Stimulated activated CD8-positive, alpha-beta memory T cell treated with anti-CD3 and anti-CD28 coated beads, Interleukin-12 subunit alpha, Interleukin-12 subunit beta, amount 100 ng/mL, for 1 hour (primary cell): ENCODE measurements around the gene CNR2.
"Not testable (repeated sequence)": the region's sequence is repeated elsewhere in the genome, so short reads cannot be mapped to it uniquely, and the experiment has no call there.

Source experiments
- DNase-seq: peaks from one replicate; pipeline ENCODE4 v3.0.0-alpha.2; 2020; ENCODE audit warnings: low read depth

The CNR2 gene

GRCh38 chr1:23882746-23883145 lies 30.4 kb downstream of the CNR2 start:
- DNase-seq = no peak

- no peak for DNase-seq
These were observed 33.4 kb downstream of the CNR2 start for GRCh38 chr1:23879809-23880208.

- no peak for DNase-seq
These were observed 34.5 kb downstream of the CNR2 start for GRCh38 chr1:23878668-23879067.

DNA sequence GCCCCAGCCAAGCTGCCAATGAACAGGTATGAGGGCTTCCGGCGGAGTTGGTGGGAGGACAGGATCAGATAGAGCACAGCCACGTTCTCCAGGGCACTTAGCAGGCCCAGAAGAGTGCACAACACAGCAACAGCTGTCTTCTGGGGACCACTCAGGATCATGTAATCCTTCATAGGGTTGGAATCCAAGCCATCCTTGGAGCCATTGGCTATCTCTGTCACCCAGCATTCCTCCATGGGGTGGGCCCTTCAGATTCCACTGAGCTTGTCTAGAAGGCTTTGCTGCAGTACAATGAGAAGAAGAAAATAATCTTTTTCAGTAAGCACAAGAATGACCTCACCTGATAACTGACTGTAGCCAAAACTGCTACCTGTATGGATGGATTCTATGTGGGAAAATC lies 37.8 kb downstream of the CNR2 start:
- no peak for DNase-seq

DNA sequence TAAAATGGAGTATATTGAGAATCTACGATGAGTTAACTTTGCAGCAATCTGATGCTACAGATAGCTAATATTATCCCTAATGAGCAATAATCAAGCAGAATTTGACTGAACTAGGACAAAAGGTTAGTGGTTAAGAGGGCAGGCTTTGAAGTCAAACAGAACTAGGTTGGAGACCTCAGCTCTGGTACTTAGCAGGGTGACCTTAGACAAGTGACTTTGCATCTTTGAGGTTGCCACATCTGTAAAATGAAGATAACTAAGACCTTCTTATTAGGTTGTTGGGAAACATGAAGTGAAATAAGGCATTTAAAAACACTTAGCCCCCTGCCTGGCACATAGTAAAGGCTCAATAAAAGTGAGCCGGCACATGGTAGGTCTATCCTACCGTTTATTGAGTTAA lies 40.7 kb downstream of the CNR2 start:
- no peak for DNase-seq

- no peak for DNase-seq
These were observed 44.1 kb downstream of the CNR2 start for GRCh38 chr1:23869051-23869450.

DNA sequence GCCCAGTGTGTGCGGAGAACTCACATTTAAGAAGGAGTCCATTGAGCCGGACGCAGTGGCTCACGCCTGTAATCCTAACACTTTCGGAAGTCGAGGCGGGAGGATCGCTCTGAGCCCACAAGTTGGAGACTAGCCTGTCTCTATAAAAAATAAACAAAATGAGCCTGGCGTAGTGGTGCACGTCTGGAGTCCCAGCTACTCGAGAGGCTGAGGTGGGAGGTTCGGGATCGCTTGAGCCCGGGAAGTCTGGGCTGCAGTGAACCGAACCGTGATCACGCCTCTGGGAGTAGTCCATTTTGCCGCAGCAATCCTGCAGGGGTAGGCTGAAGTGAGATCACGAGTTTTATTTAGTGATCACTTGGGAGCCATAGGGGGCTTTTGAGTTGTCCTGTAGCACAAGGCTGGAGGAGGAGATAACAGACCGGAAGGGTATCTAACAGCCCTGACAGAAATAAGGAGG lies 44.6 kb downstream of the CNR2 start:
- DNase-seq = no peak

GRCh38 chr1:23867895-23868556 lies 45.1 kb downstream of the CNR2 start, which contains the start of gene FUCA1:
FUCA1 (minus strand) TSS chr1:23868290; CDS start chr1:23868286, 4 bp downstream.
- peak; percentile 93 for DNase-seq

GRCh38 chr1:23867542-23867894 lies 45.6 kb downstream of the CNR2 start:
- DNase-seq = no peak

- no peak for DNase-seq
These were observed 47.6 kb downstream of the CNR2 start for GRCh38 chr1:23865543-23865930.

DNA sequence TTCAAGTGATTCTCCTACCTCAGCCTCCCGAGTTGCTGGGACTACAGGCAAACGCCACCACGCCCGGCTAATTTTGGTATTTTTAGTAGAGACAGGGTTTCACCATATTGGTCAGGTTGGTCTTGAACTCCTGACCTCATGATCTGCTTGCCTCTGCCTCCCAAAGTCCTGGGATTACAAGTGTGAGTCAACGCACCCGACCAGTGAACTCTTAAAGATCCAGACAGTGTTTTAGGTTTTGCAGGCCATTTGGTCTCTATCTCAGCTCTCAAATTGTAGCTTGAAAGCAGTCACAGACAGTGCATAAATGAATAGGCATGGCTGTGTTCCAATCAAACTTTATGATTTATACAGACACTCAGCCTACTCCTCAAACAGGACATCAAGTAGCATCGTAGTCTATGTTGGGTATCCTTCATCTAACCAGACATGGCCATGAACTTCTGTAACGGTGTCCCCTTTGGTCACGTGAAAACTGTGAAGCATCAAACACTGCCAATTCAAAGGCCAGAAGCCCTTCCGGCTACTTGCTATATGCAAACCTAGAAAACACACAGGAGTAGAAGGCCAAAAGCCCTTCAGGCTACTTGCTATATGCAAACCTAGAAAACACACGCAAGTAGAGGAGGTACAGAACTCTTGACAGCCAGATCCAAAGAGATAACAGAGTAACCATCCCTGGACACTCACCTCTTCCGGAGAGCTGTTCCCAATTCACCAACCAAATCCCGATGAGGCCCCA lies 48.2 kb downstream of the CNR2 start:
- no peak for DNase-seq

DNA sequence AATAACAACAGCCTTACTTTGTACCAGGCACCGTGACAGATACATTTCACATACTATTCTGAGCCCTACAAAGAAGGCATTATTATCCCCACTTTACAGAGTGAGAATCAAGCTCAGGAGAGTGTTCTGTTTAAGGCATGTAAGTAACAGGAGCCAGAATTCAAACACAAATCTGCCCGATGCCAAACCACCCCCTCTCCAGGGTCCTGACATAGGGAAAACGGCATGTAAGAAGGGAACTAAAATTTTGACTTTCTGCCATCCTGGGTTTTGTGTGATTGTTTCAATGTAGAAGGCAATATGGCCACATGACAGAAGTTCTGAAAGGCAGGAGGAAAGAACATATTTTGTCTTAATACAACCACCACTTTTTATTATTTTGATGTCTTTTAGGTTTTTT lies 50.5 kb downstream of the CNR2 start:
- no peak for DNase-seq

GRCh38 chr1:23854568-23854967 lies 58.6 kb downstream of the CNR2 start:
- no peak for DNase-seq

GRCh38 chr1:23853124-23853523 lies 60.0 kb downstream of the CNR2 start:
- DNase-seq = not testable (repeated sequence)

- not testable (repeated sequence) for DNase-seq
These were observed 61.8 kb downstream of the CNR2 start for GRCh38 chr1:23851406-23851805.

DNA sequence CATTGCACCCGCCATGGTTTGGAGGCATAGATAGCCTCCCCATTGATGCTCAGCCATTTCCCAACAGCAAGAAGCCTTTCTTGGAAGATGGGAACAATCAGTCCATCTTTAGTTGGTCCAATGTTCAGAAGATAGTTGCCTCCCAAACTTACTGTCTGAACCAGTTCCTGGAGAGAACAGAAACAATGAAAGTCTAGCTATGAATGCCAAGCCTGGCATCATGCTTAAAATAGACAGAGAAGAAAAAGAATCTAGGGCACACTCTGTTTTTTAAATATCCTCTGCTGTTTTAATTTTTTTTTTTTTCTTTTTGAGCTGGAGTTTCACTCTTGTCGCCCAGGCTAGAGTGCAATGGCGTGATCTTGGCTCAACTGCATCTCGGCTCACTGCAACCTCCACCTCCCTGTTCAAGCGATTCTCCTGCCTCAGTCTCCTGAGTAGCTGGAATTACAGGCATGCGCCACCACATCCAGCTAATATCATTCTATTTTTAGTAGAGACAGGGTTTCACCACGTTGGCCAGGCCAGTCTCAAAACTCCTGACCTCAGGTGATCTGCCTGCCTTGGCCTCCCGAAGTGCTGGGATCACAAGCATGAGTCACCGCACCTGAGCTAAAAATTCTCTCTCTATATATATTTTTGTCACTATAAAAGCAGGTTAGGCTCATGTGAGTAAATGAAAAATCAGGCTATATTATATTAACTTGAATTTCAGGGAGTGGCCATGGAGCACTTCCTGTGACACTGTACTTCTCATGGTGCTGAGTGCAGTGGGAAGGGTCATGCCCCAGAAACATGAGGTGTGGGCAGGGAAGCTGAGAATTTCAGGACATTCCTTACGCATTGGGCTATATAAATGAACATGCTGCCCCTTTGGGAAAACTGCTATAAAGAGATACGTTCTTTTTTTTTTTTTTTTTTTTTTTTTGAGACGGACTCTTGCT lies 64.2 kb downstream of the CNR2 start:
- DNase-seq = no peak

DNA sequence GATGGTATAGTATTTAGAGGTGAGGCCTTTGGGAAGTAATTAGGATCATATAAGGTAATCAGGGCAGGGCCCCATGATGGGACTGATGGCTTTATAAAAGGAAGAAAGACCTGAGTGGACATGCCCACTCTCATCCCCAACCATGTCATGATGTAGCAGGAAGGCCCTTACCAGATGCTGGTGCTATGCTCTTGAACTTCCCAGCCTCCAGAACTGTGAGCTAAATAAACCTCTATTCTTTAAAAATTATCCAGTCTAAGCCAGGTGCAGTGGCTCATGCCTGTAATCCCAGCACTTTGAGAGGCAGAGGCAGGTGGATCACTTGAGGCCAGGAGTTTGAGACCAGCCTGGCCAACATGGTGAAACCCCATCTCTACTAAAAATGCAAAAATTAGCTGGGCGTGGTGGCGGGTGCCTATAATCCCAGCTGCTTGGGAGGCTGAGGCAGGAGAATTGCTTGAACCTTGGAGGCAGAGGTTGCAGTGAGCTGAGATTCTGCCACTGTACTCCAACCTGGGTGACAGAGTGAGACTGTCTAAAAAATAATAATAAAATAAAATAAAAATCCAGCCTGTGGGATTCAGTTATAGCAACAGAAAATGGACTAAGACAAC lies 65.6 kb downstream of the CNR2 start:
- DNase-seq = not testable (repeated sequence)

- DNase-seq = no peak
These were observed 68.0 kb downstream of the CNR2 start for GRCh38 chr1:23845163-23845562.

- no peak for DNase-seq
These were observed 69.5 kb downstream of the CNR2 start for GRCh38 chr1:23843644-23844043.

GRCh38 chr1:23838401-23838866 lies 74.7 kb downstream of the CNR2 start:
- DNase-seq = peak; percentile 65

GRCh38 chr1:23837908-23838307 lies 75.3 kb downstream of the CNR2 start:
- DNase-seq = no peak

GRCh38 chr1:23836037-23836436 lies 77.1 kb downstream of the CNR2 start:
- no peak for DNase-seq
